Neuronal stem cell (in vitro differentiated cells): ENCODE data around the gene CAMTA1.
A peak's percentile ranks its signal among the peaks of the same experiment; 100 is the strongest.

ENCODE experiments used
- DNase-seq: peaks from one replicate; pipeline ENCODE4 v3.0.0-alpha.2; 2013; ENCODE audit warnings: low spot score
- H2AFZ ChIP-seq: one replicate; pipeline ENCODE4 v1.6.1; 2013; ENCODE audit warnings: mild to moderate bottlenecking, low read length, inconsistent platforms
- H2AK5ac ChIP-seq: 2 replicates; pipeline ENCODE4 v1.6.1; 2013; ENCODE audit warnings: low read depth, mild to moderate bottlenecking, inconsistent platforms, low read length, moderate library complexity, mixed read lengths
- H2BK120ac ChIP-seq: 2 replicates; pipeline ENCODE4 v1.6.1; 2013; ENCODE audit warnings: low read depth, mild to moderate bottlenecking, inconsistent platforms, low read length, moderate library complexity, mixed read lengths
- H2BK12ac ChIP-seq: one replicate; pipeline ENCODE4 v1.6.1; 2013; ENCODE audit warnings: low read length, inconsistent platforms
- H2BK15ac ChIP-seq: 2 replicates; pipeline ENCODE4 v1.6.1; 2013; ENCODE audit warnings: mild to moderate bottlenecking, low read length, inconsistent platforms, mixed read lengths
- H2BK5ac ChIP-seq: one replicate; pipeline ENCODE4 v1.6.1; 2013; ENCODE audit warnings: inconsistent platforms, mild to moderate bottlenecking, low read length, moderate library complexity
- H3K14ac ChIP-seq: one replicate; pipeline ENCODE4 v1.6.1; 2013; ENCODE audit warnings: low read length, inconsistent platforms
- H3K18ac ChIP-seq: 2 replicates; pipeline ENCODE4 v1.6.1; 2013; ENCODE audit warnings: low read length, inconsistent platforms
- H3K23ac ChIP-seq: 2 replicates; pipeline ENCODE4 v1.6.1; 2013; ENCODE audit warnings: low read depth, mild to moderate bottlenecking, mixed read lengths, low read length, inconsistent platforms; ENCODE audit not compliant: poor library complexity
- H3K27ac ChIP-seq: replicated peaks from 3 replicates; pipeline ENCODE4 v1.5.1; 2013; ENCODE audit warnings: low read length, inconsistent platforms
- H3K27me3 ChIP-seq, 3 experiments: 2 replicates each; pipeline ENCODE4 v1.6.1; 2013; ENCODE audit warnings: low read length in 3 of 3, mild to moderate bottlenecking in 2 of 3, inconsistent platforms in 1 of 3, low read depth in 1 of 3, mixed read lengths in 1 of 3, moderate library complexity in 1 of 3; ENCODE audit not compliant: control insufficient read depth in 3 of 3, insufficient read depth in 3 of 3
- H3K36me3 ChIP-seq, 2 donors: replicated peaks in 1 of 2; 2 replicates each; pipeline ENCODE4 v1.6.1; 2013; ENCODE audit warnings: low read length in 2 of 2; ENCODE audit not compliant: control insufficient read depth in 2 of 2, insufficient read depth in 2 of 2
- H3K4ac ChIP-seq: 2 replicates; pipeline ENCODE4 v1.6.1; 2013; ENCODE audit warnings: inconsistent platforms, mild to moderate bottlenecking, low read length, moderate library complexity
- H3K4me1 ChIP-seq, 2 donors: 1 replicate in 1 of 2; 2 replicates in 1 of 2; pipeline ENCODE4 v1.6.1; 2013; ENCODE audit warnings: low read length in 2 of 2, low read depth in 1 of 2; ENCODE audit not compliant: control insufficient read depth in 2 of 2, insufficient read depth in 1 of 2
- H3K4me2 ChIP-seq: one replicate; pipeline ENCODE4 v1.6.1; 2013; ENCODE audit warnings: mild to moderate bottlenecking, low read length, inconsistent platforms; ENCODE audit not compliant: insufficient read depth, poor library complexity, severe bottlenecking
- H3K4me3 ChIP-seq, 2 donors: 2 replicates each; pipeline ENCODE4 v1.5.1; 2013; ENCODE audit warnings: low read length in 2 of 2, mild to moderate bottlenecking in 2 of 2, inconsistent platforms in 1 of 2, moderate library complexity in 1 of 2
- H3K79me1 ChIP-seq: one replicate; pipeline ENCODE4 v1.6.1; 2013; ENCODE audit warnings: low read depth, mild to moderate bottlenecking, inconsistent platforms, low read length, moderate library complexity
- H3K9ac ChIP-seq: one replicate; pipeline ENCODE4 v1.6.1; 2013; ENCODE audit warnings: mild to moderate bottlenecking, low read depth, low read length, inconsistent platforms; ENCODE audit not compliant: poor library complexity
- H3K9me3 ChIP-seq, 2 donors: replicated peaks in 1 of 2; 2 replicates each; pipeline versions ENCODE3 to v1.6.1; 2013; ENCODE audit warnings: low read length in 2 of 2, mild to moderate bottlenecking in 2 of 2, inconsistent platforms in 1 of 2, low read depth in 1 of 2, mixed read lengths in 1 of 2, moderate library complexity in 1 of 2; ENCODE audit not compliant: control insufficient read depth in 2 of 2, insufficient read depth in 1 of 2
- H4K8ac ChIP-seq: one replicate; pipeline ENCODE4 v1.6.1; 2013; ENCODE audit warnings: low read depth, mild to moderate bottlenecking, inconsistent platforms, low read length, moderate library complexity
- H4K91ac ChIP-seq: one replicate; pipeline ENCODE4 v1.6.1; 2013; ENCODE audit warnings: low read length, low read depth, mild to moderate bottlenecking, inconsistent platforms; ENCODE audit not compliant: poor library complexity
- WGBS, 2 donors: extraction: QIAGEN DNeasy Blood & Tissue Kit; methylation state at CpG; one replicate each; pipeline ENCODE4 v1.1.7; 2013; ENCODE audit warnings: missing lambda C conversion rate in 2 of 2, mixed read lengths in 1 of 2; ENCODE audit not compliant: insufficient read length in 2 of 2, insufficient replicate concordance in 1 of 2; ENCODE audit errors: extremely low coverage in 2 of 2; 5-methylcytosine and 5-hydroxymethylcytosine counted together

The CAMTA1 gene

GRCh38 chr1:7233646-7234470 lies 448.6 kb downstream of the CAMTA1 start:
- Histone ChIP-seq H4K8ac (no peak overlapping the region), H3K18ac (peak overlapping the region; percentile 31), H2BK15ac (no peak overlapping the region), H3K36me3 (no peaks in the 10 kb centered on the region), H3K9ac (peak overlapping the region; percentile 4), H4K91ac (no peak overlapping the region), H2BK5ac (no peak overlapping the region), H3K79me1 (no peaks in the 10 kb centered on the region), H3K4me1 (peaks cover 0 to 22% of the 10 kb centered on the region in 2 donors), H2AK5ac (peak overlapping the region; percentile 67), H3K4me3 (no peak overlapping the region), H2BK120ac (no peak overlapping the region), H3K4me2 (no peak overlapping the region), H3K14ac (peak overlapping the region; percentile 15), H3K9me3 (no peaks in the 10 kb centered on the region), H2BK12ac (no peak overlapping the region), H3K27ac (no peak overlapping the region), H3K27me3 (no peaks in the 10 kb centered on the region), H2AFZ (no peak overlapping the region), H3K4ac (no peak overlapping the region), H3K23ac (no peak overlapping the region)
- no peak for DNase-seq
- no CpG with 5 or more reads among the region's 28 CpGs for WGBS, 2 donors

DNA sequence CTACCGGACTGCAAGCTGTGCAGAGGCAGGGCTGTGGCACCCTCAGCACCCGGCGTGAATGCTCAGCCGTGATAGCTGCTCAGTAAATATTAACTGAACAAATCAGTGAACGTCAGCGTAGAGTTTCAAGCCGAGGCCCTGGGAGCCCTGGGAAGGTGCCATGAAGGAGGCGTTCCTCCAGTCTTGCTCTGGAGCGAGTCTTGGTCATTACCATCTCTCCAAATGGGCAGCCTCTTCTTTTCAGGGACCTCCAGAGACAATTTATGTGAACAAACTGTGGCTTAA lies 449.2 kb downstream of the CAMTA1 start:
- DNase-seq, result no peak
- H2AK5ac ChIP-seq, result peak overlapping the region; percentile 67
- no peak overlapping the region for H2BK5ac ChIP-seq
- peaks cover 0 to 18% of the 10 kb centered on the region in 2 donors for H3K4me1 ChIP-seq
- no peaks in the 10 kb centered on the region for H3K9me3 ChIP-seq
- H3K9ac ChIP-seq, result no peak overlapping the region
- no peak overlapping the region for H2BK120ac ChIP-seq
- no peaks in the 10 kb centered on the region for H3K79me1 ChIP-seq
- H4K8ac ChIP-seq, result no peak overlapping the region
- H3K4me3 ChIP-seq, result no peak overlapping the region
- no peak overlapping the region for H3K27ac ChIP-seq
- H2AFZ ChIP-seq, result no peak overlapping the region
- no peaks in the 10 kb centered on the region for H3K27me3 ChIP-seq
- peak overlapping the region; percentile 31 for H3K18ac ChIP-seq
- WGBS, 2 donors, result no CpG with 5 or more reads among the region's 9 CpGs
- no peaks in the 10 kb centered on the region for H3K36me3 ChIP-seq
- H3K14ac ChIP-seq, result no peak overlapping the region
- no peak overlapping the region for H3K23ac ChIP-seq
- H3K4ac ChIP-seq, result no peak overlapping the region
- H2BK15ac ChIP-seq, result no peak overlapping the region
- no peak overlapping the region for H2BK12ac ChIP-seq
- no peak overlapping the region for H3K4me2 ChIP-seq
- H4K91ac ChIP-seq, result no peak overlapping the region

DNA sequence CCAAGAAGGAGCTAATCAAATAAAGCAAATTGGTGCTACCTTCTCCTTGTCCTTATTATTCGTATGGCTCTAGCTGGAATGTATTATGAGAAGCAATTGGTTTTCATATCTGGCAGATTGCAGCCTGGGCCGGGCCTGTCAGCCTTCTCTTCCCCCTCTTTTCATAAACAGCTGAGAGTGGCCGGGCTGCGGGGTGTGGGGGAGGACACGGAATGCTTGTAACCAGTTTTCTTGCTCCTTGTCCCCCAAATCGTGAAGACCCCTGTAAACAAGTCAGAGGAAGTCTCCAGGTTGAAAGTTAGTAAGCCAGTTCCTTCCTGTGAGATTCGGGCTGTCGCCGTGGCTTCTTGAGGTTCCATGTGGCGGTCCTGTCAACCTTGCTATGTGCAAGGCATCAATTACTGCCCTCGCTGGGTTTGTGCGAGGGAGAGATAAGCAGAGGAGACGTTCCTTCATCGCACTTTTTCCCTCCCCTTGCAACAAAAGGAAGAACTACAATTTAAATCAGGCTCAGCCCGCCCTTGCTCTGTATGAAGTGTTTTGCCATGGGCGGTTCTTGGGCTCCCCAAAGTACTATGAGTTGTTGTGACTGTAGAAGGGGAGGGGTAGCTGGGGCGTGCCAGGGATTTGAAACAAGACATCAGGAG lies 450.7 kb downstream of the CAMTA1 start:
- H3K4me2 ChIP-seq, result no peak overlapping the region
- H3K27ac ChIP-seq, result no peak overlapping the region
- H3K23ac ChIP-seq, result no peak overlapping the region
- no peak overlapping the region for H3K18ac ChIP-seq
- no peak overlapping the region for H4K8ac ChIP-seq
- H2AFZ ChIP-seq, result no peak overlapping the region
- no peaks in the 10 kb centered on the region for H3K9me3 ChIP-seq
- H4K91ac ChIP-seq, result no peak overlapping the region
- H2BK5ac ChIP-seq, result no peak overlapping the region
- no peak overlapping the region for H3K4me3 ChIP-seq
- no peak overlapping the region for H3K9ac ChIP-seq
- no peaks in the 10 kb centered on the region for H3K36me3 ChIP-seq
- no peak overlapping the region for H3K4ac ChIP-seq
- H2BK15ac ChIP-seq, result no peak overlapping the region
- no peak overlapping the region for H3K14ac ChIP-seq
- H2BK120ac ChIP-seq, result no peak overlapping the region
- H3K27me3 ChIP-seq, result no peaks in the 10 kb centered on the region
- no peaks in the 10 kb centered on the region for H3K79me1 ChIP-seq
- DNase-seq, result no peak
- H2AK5ac ChIP-seq, result no peak overlapping the region
- WGBS, 2 donors, result no CpG with 5 or more reads among the region's 17 CpGs
- no peak overlapping the region for H2BK12ac ChIP-seq
- H3K4me1 ChIP-seq, result peaks cover 0 to 15% of the 10 kb centered on the region in 2 donors

GRCh38 chr1:7236844-7237515 lies 451.7 kb downstream of the CAMTA1 start:
- Histone ChIP-seq H2BK120ac (no peak overlapping the region), H3K27me3 (no peaks in the 10 kb centered on the region), H3K27ac (no peak overlapping the region), H2AFZ (no peak overlapping the region), H3K23ac (no peak overlapping the region), H3K14ac (no peak overlapping the region), H4K91ac (no peak overlapping the region), H3K9ac (no peak overlapping the region), H3K79me1 (no peaks in the 10 kb centered on the region), H3K4me1 (peaks cover 0 to 9% of the 10 kb centered on the region in 2 donors), H3K18ac (no peak overlapping the region), H3K4me2 (no peak overlapping the region), H2BK5ac (no peak overlapping the region), H4K8ac (no peak overlapping the region), H3K4ac (no peak overlapping the region), H3K9me3 (no peaks in the 10 kb centered on the region), H3K4me3 (no peak overlapping the region), H2AK5ac (no peak overlapping the region), H2BK12ac (no peak overlapping the region), H2BK15ac (no peak overlapping the region), H3K36me3 (no peaks in the 10 kb centered on the region)
- WGBS, 2 donors, result no CpG with 5 or more reads among the region's 6 CpGs
- DNase-seq, result no peak
